DMS153 treated with DMSO at 0.1 percent for 48 hours (cell line): ENCODE measurements around the gene TMCO4.

Source experiments
- DNase-seq: peaks from one replicate; lab custom pipeline; 2025; ENCODE audit not compliant: unreplicated experiment; lab: John Stamatoyannopoulos, UW

TMCO4 gene

GRCh38 chr1:19723874-19724273 is 75.8 kb downstream of the TMCO4 start:
- no peak for DNase-seq

GRCh38 chr1:19720973-19721372 is 78.7 kb downstream of the TMCO4 start:
- no peak for DNase-seq

- no peak for DNase-seq
These were observed 79.5 kb downstream of the TMCO4 start for GRCh38 chr1:19720174-19720573.

GRCh38 chr1:19717467-19717866 is 82.2 kb downstream of the TMCO4 start:
- no peak for DNase-seq

GRCh38 chr1:19715334-19716203 is 84.1 kb downstream of the TMCO4 start:
- DNase-seq, result peak; percentile 89

- DNase-seq, result no peak
These were observed 86.8 kb downstream of the TMCO4 start for GRCh38 chr1:19712928-19713327.

- no peak for DNase-seq
These were observed 88.7 kb downstream of the TMCO4 start for GRCh38 chr1:19710825-19711611.

GRCh38 chr1:19709260-19709793 is 90.4 kb downstream of the TMCO4 start:
- DNase-seq, result no peak

GRCh38 chr1:19708567-19709110 is 91.1 kb downstream of the TMCO4 start:
- DNase-seq, result no peak

GRCh38 chr1:19706136-19706535 is 93.6 kb downstream of the TMCO4 start:
- no peak for DNase-seq

- DNase-seq, result no peak
These were observed 94.3 kb downstream of the TMCO4 start for GRCh38 chr1:19705464-19705863.

GRCh38 chr1:19704247-19705113 is 95.2 kb downstream of the TMCO4 start:
- DNase-seq, result peak; percentile 45

GRCh38 chr1:19703280-19703679 is 96.4 kb downstream of the TMCO4 start:
- DNase-seq, result no peak

- no peak for DNase-seq
These were observed 99.5 kb downstream of the TMCO4 start for GRCh38 chr1:19700079-19700777.

- no peak for DNase-seq
These were observed 101.5 kb downstream of the TMCO4 start for GRCh38 chr1:19698181-19698580.

GRCh38 chr1:19696820-19697219 is 102.9 kb downstream of the TMCO4 start:
- DNase-seq, result no peak

GRCh38 chr1:19695772-19696171 is 103.9 kb downstream of the TMCO4 start:
- DNase-seq, result no peak

- DNase-seq, result no peak
These were observed 105.4 kb downstream of the TMCO4 start for GRCh38 chr1:19694298-19694697.

- DNase-seq, result no peak
These were observed 109.4 kb downstream of the TMCO4 start for GRCh38 chr1:19690342-19690741.

- no peak for DNase-seq
These were observed 109.9 kb downstream of the TMCO4 start for GRCh38 chr1:19689856-19690255.
